CD4-positive, alpha-beta T cell treated with Interleukin-4 for 4 hours (primary cell): ENCODE results near the gene GRAMD1B.

Experiments used
- DNase-seq: peaks from one replicate; pipeline ENCODE4 v3.0.0-alpha.2; 2020

GRAMD1B gene

GRCh38 chr11:123409456-123410217 lies 20.4 kb upstream of the GRAMD1B start:
- no peak for DNase-seq

- no peak for DNase-seq
Observed at GRCh38 chr11:123410218-123410549, 19.9 kb upstream of the GRAMD1B start.

- DNase-seq: no peak
Observed at GRCh38 chr11:123413636-123414035, 16.4 kb upstream of the GRAMD1B start.

GRCh38 chr11:123416566-123416965 lies 13.5 kb upstream of the GRAMD1B start:
- no peak for DNase-seq

GRCh38 chr11:123418351-123419114 lies 11.5 kb upstream of the GRAMD1B start:
- no peak for DNase-seq

GRCh38 chr11:123419731-123420452 lies 10.2 kb upstream of the GRAMD1B start:
- no peak for DNase-seq

- no peak for DNase-seq
Observed at GRCh38 chr11:123421589-123421988, 8.5 kb upstream of the GRAMD1B start.

GRCh38 chr11:123425367-123425766 lies 4.7 kb upstream of the GRAMD1B start:
- DNase-seq: no peak

GRCh38 chr11:123426789-123427188 lies 3.3 kb upstream of the GRAMD1B start:
- DNase-seq: no peak

- DNase-seq: no peak
Observed at GRCh38 chr11:123427405-123427804, 2.7 kb upstream of the GRAMD1B start.

- no peak for DNase-seq
Observed at GRCh38 chr11:123428116-123428715, 1.9 kb upstream of the GRAMD1B start.

GRCh38 chr11:123429336-123429735 lies 733 bp upstream of the GRAMD1B start:
- DNase-seq: no peak

- peak; percentile 58 for DNase-seq
Observed at GRCh38 chr11:123430721-123431497, 840 bp downstream of the GRAMD1B start.

- DNase-seq: peak; percentile 20
Observed at GRCh38 chr11:123431619-123432018, 1.6 kb downstream of the GRAMD1B start.

GRCh38 chr11:123434262-123434661 lies 4.2 kb downstream of the GRAMD1B start:
- DNase-seq: peak; percentile 30

GRCh38 chr11:123434911-123435310 lies 4.8 kb downstream of the GRAMD1B start:
- no peak for DNase-seq

GRCh38 chr11:123437236-123437979 lies 7.3 kb downstream of the GRAMD1B start:
- no peak for DNase-seq

GRCh38 chr11:123438131-123438627 lies 8.1 kb downstream of the GRAMD1B start:
- DNase-seq: no peak

GRCh38 chr11:123439616-123440015 lies 9.5 kb downstream of the GRAMD1B start:
- no peak for DNase-seq

- no peak for DNase-seq
Observed at GRCh38 chr11:123441161-123441560, 11.1 kb downstream of the GRAMD1B start.

GRCh38 chr11:123443851-123444623 lies 14.0 kb downstream of the GRAMD1B start:
- no peak for DNase-seq
